Measurements from ENCODE around the gene ZNF181.

DNA sequence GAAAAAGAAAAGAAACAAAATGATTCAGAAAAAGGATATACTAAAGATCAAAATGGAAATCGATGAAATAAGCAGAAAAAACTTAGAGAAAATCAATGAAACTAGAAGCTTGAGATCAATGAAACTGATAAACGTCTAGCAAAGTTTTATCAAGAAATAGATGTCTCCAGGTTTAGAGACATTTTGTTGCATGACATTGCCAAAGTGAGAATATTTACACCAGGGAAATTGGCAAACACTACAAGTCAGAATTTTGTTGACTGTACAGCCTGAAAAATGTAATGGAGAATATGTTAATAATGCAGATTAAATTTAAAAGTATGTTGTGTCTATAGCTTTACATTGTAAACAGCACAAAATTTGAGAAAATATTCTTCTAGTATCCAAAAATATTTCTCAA lies 44.3 kb downstream of the ZNF181 start:
- TF ChIP-seq, protein P1, sequence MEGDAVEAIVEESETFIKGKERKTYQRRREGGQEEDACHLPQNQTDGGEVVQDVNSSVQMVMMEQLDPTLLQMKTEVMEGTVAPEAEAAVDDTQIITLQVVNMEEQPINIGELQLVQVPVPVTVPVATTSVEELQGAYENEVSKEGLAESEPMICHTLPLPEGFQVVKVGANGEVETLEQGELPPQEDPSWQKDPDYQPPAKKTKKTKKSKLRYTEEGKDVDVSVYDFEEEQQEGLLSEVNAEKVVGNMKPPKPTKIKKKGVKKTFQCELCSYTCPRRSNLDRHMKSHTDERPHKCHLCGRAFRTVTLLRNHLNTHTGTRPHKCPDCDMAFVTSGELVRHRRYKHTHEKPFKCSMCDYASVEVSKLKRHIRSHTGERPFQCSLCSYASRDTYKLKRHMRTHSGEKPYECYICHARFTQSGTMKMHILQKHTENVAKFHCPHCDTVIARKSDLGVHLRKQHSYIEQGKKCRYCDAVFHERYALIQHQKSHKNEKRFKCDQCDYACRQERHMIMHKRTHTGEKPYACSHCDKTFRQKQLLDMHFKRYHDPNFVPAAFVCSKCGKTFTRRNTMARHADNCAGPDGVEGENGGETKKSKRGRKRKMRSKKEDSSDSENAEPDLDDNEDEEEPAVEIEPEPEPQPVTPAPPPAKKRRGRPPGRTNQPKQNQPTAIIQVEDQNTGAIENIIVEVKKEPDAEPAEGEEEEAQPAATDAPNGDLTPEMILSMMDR (conservative IDR thresholded peaks at IDR 0.05; ENCODE audit: low read depth in 2 of 2) = no peak
- TF ChIP-seq, protein P2, sequence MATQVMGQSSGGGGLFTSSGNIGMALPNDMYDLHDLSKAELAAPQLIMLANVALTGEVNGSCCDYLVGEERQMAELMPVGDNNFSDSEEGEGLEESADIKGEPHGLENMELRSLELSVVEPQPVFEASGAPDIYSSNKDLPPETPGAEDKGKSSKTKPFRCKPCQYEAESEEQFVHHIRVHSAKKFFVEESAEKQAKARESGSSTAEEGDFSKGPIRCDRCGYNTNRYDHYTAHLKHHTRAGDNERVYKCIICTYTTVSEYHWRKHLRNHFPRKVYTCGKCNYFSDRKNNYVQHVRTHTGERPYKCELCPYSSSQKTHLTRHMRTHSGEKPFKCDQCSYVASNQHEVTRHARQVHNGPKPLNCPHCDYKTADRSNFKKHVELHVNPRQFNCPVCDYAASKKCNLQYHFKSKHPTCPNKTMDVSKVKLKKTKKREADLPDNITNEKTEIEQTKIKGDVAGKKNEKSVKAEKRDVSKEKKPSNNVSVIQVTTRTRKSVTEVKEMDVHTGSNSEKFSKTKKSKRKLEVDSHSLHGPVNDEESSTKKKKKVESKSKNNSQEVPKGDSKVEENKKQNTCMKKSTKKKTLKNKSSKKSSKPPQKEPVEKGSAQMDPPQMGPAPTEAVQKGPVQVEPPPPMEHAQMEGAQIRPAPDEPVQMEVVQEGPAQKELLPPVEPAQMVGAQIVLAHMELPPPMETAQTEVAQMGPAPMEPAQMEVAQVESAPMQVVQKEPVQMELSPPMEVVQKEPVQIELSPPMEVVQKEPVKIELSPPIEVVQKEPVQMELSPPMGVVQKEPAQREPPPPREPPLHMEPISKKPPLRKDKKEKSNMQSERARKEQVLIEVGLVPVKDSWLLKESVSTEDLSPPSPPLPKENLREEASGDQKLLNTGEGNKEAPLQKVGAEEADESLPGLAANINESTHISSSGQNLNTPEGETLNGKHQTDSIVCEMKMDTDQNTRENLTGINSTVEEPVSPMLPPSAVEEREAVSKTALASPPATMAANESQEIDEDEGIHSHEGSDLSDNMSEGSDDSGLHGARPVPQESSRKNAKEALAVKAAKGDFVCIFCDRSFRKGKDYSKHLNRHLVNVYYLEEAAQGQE (IDR thresholded peaks at IDR 0.05; ENCODE audit: unreplicated experiment) = no peak
- no peak for TF ChIP-seq EZH2phosphoT487 (IDR thresholded peaks at IDR 0.05; ENCODE audit: unreplicated experiment)
- no peak for TF ChIP-seq POLR2AphosphoS5 (IDR thresholded peaks at IDR 0.05; ENCODE audit: low read depth)
- TF ChIP-seq EZH2 (IDR thresholded peaks at IDR 0.05; ENCODE audit: low read depth, unreplicated experiment) = no peak
- TF ChIP-seq, protein P3, sequence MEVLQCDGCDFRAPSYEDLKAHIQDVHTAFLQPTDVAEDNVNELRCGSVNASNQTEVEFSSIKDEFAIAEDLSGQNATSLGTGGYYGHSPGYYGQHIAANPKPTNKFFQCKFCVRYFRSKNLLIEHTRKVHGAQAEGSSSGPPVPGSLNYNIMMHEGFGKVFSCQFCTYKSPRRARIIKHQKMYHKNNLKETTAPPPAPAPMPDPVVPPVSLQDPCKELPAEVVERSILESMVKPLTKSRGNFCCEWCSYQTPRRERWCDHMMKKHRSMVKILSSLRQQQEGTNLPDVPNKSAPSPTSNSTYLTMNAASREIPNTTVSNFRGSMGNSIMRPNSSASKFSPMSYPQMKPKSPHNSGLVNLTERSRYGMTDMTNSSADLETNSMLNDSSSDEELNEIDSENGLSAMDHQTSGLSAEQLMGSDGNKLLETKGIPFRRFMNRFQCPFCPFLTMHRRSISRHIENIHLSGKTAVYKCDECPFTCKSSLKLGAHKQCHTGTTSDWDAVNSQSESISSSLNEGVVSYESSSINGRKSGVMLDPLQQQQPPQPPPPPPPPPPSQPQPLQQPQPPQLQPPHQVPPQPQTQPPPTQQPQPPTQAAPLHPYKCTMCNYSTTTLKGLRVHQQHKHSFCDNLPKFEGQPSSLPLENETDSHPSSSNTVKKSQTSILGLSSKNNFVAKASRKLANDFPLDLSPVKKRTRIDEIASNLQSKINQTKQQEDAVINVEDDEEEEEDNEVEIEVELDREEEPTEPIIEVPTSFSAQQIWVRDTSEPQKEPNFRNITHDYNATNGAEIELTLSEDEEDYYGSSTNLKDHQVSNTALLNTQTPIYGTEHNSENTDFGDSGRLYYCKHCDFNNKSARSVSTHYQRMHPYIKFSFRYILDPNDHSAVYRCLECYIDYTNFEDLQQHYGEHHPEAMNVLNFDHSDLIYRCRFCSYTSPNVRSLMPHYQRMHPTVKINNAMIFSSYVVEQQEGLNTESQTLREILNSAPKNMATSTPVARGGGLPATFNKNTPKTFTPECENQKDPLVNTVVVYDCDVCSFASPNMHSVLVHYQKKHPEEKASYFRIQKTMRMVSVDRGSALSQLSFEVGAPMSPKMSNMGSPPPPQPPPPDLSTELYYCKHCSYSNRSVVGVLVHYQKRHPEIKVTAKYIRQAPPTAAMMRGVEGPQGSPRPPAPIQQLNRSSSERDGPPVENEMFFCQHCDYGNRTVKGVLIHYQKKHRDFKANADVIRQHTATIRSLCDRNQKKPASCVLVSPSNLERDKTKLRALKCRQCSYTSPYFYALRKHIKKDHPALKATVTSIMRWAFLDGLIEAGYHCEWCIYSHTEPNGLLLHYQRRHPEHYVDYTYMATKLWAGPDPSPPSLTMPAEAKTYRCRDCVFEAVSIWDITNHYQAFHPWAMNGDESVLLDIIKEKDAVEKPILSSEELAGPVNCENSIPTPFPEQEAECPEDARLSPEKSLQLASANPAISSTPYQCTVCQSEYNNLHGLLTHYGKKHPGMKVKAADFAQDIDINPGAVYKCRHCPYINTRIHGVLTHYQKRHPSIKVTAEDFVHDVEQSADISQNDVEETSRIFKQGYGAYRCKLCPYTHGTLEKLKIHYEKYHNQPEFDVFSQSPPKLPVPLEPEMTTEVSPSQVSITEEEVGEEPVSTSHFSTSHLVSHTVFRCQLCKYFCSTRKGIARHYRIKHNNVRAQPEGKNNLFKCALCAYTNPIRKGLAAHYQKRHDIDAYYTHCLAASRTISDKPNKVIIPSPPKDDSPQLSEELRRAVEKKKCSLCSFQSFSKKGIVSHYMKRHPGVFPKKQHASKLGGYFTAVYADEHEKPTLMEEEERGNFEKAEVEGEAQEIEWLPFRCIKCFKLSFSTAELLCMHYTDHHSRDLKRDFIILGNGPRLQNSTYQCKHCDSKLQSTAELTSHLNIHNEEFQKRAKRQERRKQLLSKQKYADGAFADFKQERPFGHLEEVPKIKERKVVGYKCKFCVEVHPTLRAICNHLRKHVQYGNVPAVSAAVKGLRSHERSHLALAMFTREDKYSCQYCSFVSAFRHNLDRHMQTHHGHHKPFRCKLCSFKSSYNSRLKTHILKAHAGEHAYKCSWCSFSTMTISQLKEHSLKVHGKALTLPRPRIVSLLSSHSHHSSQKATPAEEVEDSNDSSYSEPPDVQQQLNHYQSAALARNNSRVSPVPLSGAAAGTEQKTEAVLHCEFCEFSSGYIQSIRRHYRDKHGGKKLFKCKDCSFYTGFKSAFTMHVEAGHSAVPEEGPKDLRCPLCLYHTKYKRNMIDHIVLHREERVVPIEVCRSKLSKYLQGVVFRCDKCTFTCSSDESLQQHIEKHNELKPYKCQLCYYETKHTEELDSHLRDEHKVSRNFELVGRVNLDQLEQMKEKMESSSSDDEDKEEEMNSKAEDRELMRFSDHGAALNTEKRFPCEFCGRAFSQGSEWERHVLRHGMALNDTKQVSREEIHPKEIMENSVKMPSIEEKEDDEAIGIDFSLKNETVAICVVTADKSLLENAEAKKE (CRISPR knock-in tag; IDR thresholded peaks at IDR 0.05) = no peak
- TF ChIP-seq ZNF114 (CRISPR knock-in tag; IDR thresholded peaks at IDR 0.05) = no peak
- TF ChIP-seq JUNB (IDR thresholded peaks at IDR 0.05; ENCODE audit: unreplicated experiment) = no peak
- TF ChIP-seq ZNF331 (CRISPR knock-in tag; IDR thresholded peaks at IDR 0.05; ENCODE audit: low read depth) = no peak
